Fibroblast of lung (primary cell): ENCODE results near the gene PPL.

ENCODE experiments used
- EZH2 ChIP-seq: IDR thresholded peaks from 2 replicates; pipeline ENCODE4 v1.5.1; 2012; ENCODE audit warnings: low read length, control low read depth, mild to moderate bottlenecking; ENCODE audit errors: missing control alignments
- TF ChIP-seq, protein P1 (sequence below), 2 donors: IDR thresholded peaks in 1 of 2; conservative IDR thresholded peaks in 1 of 2; 1 replicate in 1 of 2; 2 replicates in 1 of 2; pipeline ENCODE4 v1.5.1; 2011 to 2012; ENCODE audit warnings: low read length in 2 of 2, control low read depth in 1 of 2, inconsistent platforms in 1 of 2, low read depth in 1 of 2, mild to moderate bottlenecking in 1 of 2

GRCh38 chr16:4873091-4873490 is 63.9 kb downstream of the PPL start:
- TF ChIP-seq, protein P1, sequence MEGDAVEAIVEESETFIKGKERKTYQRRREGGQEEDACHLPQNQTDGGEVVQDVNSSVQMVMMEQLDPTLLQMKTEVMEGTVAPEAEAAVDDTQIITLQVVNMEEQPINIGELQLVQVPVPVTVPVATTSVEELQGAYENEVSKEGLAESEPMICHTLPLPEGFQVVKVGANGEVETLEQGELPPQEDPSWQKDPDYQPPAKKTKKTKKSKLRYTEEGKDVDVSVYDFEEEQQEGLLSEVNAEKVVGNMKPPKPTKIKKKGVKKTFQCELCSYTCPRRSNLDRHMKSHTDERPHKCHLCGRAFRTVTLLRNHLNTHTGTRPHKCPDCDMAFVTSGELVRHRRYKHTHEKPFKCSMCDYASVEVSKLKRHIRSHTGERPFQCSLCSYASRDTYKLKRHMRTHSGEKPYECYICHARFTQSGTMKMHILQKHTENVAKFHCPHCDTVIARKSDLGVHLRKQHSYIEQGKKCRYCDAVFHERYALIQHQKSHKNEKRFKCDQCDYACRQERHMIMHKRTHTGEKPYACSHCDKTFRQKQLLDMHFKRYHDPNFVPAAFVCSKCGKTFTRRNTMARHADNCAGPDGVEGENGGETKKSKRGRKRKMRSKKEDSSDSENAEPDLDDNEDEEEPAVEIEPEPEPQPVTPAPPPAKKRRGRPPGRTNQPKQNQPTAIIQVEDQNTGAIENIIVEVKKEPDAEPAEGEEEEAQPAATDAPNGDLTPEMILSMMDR (conservative IDR thresholded peaks at IDR 0.05 in 1 of 2, IDR thresholded peaks at IDR 0.05 in 1 of 2; ENCODE audit: low read depth in 1 of 2, low read length in 2 of 2), result no peak
- TF ChIP-seq EZH2, result no peak
